GM13977 (cell line): ENCODE data around the gene TNP2.

Source experiments
- DNase-seq: peaks from one replicate; pipeline ENCODE4 v3.0.0; 2012; ENCODE audit warnings: low spot score
- in situ Hi-C: fragments of 300-500 bp; cut with MboI; formaldehyde crosslinking; loops from one replicate; pipeline ENCODE4 v1.12.0; 2022; ENCODE audit warnings: low sequenced_read_pairs, low pct_unique_long_range_greater_than_20kb, mixed read lengths, inconsistent platforms; ENCODE audit not compliant: unreplicated experiment
- TF ChIP-seq, protein P1 (sequence below): IDR thresholded peaks from 2 replicates; pipeline ENCODE4 v1.5.1; 2012; ENCODE audit warnings: mild to moderate bottlenecking, control low read depth; ENCODE audit not compliant: insufficient read depth; ENCODE audit errors: extremely low read depth, missing control alignments

Gene TNP2

DNA sequence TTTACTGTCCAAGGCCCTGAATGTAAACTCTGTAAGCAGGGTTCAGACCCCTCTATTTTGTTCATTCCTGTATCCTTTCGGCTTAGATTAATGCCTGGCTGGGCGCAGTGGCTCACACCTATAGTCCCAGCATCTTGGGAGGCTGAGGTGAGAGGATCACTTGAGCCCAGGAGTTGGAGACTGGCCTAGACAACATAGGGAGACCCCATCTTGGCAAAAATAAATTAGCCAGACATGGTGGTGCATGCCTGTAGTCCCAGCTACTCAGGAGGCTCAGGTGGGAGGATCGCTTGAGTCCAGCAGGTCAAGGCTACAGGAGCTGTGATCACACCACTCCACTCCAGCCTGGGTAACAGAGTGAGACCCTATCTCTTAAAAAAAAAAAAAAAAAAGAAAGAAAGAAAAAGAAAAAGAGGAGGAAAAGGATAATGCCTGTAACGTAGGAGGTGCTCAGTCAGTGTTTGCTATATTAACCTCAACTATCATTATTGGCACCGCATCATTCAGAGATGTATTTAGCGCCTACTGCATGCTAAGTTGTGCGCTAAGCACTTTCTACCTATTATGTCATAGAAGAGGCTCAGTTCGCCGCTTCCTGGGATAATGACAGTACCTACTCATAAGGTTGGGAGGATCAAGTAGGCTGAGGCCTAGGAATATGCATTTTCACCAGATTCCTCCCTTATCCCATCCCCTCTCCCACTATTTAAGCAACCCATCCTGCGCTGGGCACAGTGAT lies 18.2 kb downstream of the TNP2 start:
- TF ChIP-seq, protein P1, sequence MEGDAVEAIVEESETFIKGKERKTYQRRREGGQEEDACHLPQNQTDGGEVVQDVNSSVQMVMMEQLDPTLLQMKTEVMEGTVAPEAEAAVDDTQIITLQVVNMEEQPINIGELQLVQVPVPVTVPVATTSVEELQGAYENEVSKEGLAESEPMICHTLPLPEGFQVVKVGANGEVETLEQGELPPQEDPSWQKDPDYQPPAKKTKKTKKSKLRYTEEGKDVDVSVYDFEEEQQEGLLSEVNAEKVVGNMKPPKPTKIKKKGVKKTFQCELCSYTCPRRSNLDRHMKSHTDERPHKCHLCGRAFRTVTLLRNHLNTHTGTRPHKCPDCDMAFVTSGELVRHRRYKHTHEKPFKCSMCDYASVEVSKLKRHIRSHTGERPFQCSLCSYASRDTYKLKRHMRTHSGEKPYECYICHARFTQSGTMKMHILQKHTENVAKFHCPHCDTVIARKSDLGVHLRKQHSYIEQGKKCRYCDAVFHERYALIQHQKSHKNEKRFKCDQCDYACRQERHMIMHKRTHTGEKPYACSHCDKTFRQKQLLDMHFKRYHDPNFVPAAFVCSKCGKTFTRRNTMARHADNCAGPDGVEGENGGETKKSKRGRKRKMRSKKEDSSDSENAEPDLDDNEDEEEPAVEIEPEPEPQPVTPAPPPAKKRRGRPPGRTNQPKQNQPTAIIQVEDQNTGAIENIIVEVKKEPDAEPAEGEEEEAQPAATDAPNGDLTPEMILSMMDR: no peak
- in situ Hi-C loops: loop anchor here (10.0 kb wide), 1 partner anchor 286 kb away; no protein-coding TSS in a partner anchor
- no peak for DNase-seq

DNA sequence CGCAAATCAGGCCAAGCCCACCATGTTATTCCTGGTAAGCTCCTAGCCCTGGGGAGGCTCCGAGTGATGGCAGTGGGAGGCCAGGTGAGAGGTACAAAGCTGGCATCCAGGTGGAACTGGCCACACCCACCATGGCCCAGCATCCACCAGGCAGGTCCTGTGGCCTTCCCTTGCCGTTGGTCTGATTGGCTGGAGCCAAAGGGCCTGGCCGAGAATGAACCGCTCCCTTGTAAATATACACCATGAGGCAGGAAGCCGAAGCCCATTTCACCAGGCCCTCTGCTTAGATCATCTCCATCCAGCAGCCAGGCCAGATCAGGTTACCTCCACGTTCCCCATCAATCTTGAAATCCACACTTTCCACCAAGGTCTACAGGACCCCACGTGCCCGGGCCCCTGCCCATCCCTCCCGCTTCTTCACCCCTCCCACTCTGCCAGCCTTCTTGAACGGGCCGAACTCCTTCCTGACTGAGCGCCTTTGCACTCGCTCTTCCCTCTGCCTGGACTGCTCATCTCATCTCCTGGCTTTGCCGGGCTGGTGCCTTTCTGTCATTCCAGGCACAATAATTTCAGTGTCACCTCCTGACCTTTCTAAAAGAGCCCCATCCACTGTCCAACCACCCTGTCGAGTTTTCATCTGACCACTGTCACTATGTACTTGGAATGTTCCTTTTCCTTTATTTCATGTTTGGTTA lies 18.9 kb downstream of the TNP2 start:
- in situ Hi-C loops: loop anchor here (10.0 kb wide), 1 partner anchor 285 kb away; no protein-coding TSS in a partner anchor
- TF ChIP-seq, protein P1: no peak
- no peak for DNase-seq

DNA sequence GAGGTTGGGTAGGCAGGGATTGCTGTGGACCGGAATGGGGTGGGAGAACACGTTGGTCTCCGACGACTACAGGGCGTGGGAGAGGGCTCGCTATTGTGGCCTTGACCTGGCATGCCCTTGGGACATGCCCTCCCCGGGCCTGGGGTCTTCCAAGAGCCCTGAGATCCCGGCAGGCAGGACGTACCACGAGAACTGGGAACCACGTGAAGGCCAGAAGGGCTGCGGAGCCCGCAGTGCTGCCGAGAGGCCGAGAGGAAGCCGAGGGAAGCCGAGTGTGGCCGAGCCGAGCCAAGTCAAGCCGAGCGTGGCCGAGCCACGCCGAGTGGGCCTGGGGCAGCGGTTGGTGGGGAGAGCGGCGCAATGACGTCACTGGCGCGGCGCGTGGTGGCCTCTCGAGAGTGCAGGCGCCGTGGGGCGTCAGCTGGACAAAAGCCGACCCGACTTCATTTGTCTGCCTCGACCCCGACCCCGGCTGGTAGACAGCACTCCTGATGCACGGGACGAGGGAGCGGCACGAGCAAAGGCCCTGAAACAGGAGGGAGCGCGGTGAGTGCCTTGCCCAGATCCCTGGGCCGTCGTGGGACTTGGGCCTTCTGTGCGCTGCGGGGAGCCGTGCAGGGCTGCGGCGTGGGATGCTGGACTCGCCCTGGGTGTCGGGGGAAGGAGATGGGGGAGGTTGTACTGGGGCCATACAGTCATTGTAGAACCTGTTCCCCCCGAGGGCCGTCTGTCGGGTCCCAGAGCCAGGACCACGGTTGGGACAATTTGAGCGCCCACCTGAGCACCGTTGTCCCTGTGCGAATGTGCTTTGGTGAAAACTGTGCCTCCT lies 19.7 kb downstream of the TNP2 start:
- in situ Hi-C loops: loop anchor here (10.0 kb wide), 1 partner anchor 285 kb away; no protein-coding TSS in a partner anchor
- TF ChIP-seq, protein P1: no peak
- DNase-seq: no peak

DNA sequence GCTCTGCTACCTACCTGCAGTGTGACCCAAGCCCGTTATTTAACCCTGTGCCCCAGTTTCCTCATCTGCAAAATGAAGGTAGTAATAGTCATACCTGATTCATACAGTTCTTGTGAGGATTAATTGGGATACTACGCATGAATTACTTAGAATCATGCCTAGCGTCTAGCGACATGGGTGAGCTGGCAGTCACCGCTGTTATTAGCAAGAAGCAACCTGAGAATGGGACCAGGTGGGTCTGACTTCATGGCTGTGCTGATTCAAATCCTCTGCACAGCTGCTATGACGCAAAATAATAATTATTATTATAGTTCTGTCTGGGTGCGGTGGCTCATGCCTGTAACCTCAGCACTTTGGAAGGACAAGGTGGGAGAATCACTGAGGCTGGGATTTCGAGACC lies 21.0 kb downstream of the TNP2 start:
- TF ChIP-seq, protein P1: no peak
- in situ Hi-C loops: no loop called here
- DNase-seq: no peak

DNA sequence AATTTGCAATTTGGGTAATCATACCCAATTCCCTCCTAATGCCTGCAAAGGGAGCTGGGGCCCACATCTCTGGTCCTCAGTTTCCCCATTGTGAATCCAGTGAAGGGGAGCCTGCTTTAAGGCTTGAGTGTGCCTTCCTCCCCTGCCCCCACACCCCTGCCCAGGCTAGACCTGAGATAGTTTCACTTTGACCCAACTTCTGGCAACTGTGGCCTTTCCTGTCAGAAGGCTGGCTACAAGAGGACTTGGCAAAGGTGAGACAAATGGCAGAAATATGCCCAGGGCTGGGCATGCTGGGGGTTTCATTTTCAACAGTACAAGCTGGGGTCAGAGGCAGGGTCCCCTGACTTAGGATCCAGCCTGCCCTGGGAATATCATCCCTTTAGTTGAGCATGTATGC lies 23.1 kb downstream of the TNP2 start:
- DNase-seq: no peak
- TF ChIP-seq, protein P1: no peak
- in situ Hi-C loops: no loop called here

DNA sequence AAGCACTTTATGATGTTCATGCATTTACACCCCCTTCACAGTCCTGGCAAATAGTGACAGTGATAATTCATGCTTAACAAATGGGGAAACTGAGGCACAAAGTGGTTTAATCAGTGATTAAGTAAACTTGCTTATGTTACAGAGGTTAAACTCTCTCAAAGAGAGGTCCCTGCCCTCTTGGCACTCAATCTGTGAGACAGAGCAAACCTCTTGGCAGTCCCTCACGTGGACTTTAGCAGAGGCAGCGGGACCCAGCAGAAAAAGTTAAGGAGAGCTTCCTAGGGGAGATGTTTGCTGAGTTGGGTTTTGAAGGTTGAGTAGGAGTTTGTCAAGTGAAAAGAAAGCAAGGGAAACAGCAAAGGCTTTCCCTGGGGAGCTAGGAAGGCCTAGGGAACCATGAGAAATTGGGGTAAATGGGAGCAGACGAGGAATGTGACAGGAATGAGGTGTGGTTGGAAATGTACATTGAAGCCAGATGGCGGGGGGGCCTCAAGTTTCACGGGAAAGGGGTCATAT lies 23.8 kb downstream of the TNP2 start:
- in situ Hi-C loops: no loop called here

More for the DNA sequence above, 23.8 kb downstream of the TNP2 start:
- TF ChIP-seq, protein P1: no peak
- DNase-seq: no peak
